B cell (primary cell): ENCODE measurements around the gene ABCG1.

Experiments used
- EZH2 ChIP-seq: IDR thresholded peaks from 2 replicates; pipeline ENCODE4 v1.6.1; 2012; ENCODE audit warnings: borderline replicate concordance, low read depth, mild to moderate bottlenecking, moderate library complexity, low read length; ENCODE audit not compliant: insufficient read depth, poor library complexity, severe bottlenecking
- TF ChIP-seq, protein P1 (sequence below): fragments of 200-600 bp; IDR thresholded peaks from one replicate; pipeline ENCODE4 v1.8.0; 2022; ENCODE audit warnings: antibody characterized with exemption, mild to moderate bottlenecking

DNA sequence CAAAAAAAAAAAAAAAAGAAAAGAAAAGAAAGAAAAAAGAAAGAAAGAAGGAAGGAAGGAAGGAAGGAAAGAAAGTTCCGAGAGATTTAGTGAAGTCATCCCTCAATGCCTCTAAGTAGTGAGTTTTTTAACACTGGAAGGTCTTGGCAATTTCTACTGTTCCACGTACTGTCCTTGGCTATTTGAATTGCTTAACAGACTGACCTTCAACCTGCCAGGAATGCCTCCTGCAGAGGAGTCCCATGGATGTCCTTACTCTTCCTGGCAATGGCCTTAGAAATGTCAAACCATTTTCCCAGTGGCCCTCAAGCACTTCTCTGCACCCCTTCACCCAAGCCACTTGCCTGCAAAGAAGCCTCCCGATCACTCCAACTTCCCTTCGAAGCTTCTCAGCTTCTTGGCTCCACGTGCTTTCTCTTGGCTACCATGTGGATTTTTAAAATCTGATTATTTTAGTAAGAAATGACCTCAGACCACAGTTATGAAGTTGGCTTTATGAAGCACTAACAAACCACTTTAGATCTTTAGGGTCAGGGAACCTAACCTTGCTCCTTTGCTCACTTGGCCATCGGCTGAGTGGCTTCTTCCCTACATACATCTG lies 43.7 kb upstream of the ABCG1 start:
- TF ChIP-seq, protein P1, sequence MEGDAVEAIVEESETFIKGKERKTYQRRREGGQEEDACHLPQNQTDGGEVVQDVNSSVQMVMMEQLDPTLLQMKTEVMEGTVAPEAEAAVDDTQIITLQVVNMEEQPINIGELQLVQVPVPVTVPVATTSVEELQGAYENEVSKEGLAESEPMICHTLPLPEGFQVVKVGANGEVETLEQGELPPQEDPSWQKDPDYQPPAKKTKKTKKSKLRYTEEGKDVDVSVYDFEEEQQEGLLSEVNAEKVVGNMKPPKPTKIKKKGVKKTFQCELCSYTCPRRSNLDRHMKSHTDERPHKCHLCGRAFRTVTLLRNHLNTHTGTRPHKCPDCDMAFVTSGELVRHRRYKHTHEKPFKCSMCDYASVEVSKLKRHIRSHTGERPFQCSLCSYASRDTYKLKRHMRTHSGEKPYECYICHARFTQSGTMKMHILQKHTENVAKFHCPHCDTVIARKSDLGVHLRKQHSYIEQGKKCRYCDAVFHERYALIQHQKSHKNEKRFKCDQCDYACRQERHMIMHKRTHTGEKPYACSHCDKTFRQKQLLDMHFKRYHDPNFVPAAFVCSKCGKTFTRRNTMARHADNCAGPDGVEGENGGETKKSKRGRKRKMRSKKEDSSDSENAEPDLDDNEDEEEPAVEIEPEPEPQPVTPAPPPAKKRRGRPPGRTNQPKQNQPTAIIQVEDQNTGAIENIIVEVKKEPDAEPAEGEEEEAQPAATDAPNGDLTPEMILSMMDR = no peak
- TF ChIP-seq EZH2 = no peak
